ENCODE results near the gene DAPK3.

Gene DAPK3

GRCh38 chr19:3985643-3986259 is 14.9 kb upstream of the DAPK3 start (continued):
- TF ChIP-seq ZNF747 (tag by site-specific recombination; IDR thresholded peaks at IDR 0.05), result no peak
- TF ChIP-seq ZBTB44 (tag by site-specific recombination; IDR thresholded peaks at IDR 0.05), result no peak
- 0 out of 2 replicates have a peak, but pooled peaks have one; percentile 7 for TF ChIP-seq ZBTB21 (tag by site-specific recombination; IDR thresholded peaks at IDR 0.05)
- no peak for TF ChIP-seq ZSCAN30 (tag by site-specific recombination; IDR thresholded peaks at IDR 0.05)
- TF ChIP-seq ZNF830 (tag by site-specific recombination; IDR thresholded peaks at IDR 0.05; ENCODE audit: low read depth), result no peak
- no peak for TF ChIP-seq IKZF3 (tag by site-specific recombination; IDR thresholded peaks at IDR 0.05)
- no peak for TF ChIP-seq ZNF394 (tag by site-specific recombination; IDR thresholded peaks at IDR 0.05; ENCODE audit: borderline replicate concordance)

- peaks cover 11% of the 10 kb centered on the region; the same call in 1 of the 2 replicates for H3K4me1 ChIP-seq (ENCODE audit: control insufficient read depth, insufficient read depth, low read length)
- ChIA-PET CTCF (interaction anchor here (0.7 to 1.5 kb wide), 12 partner anchors 12 to 1750 kb away, joined by 3 to 10 read pairs (median 4); partner anchors contain the start of gene NMRK2), POLR2A (interaction anchor here (0.6 to 8.3 kb wide), 26 partner anchors 9 to 275 kb away, joined by 3 to 258 read pairs (median 4); partner anchors contain the start of genes DAPK3, MRPL54, PIAS4 and ZBTB7A)
- peaks cover 16 to 49% of the 10 kb centered on the region in 2 experiments for H3K36me3 ChIP-seq (ENCODE audit: control insufficient read depth in 2 of 2, insufficient read depth in 1 of 2, low read length in 2 of 2)
- H3K27ac ChIP-seq (ENCODE audit: extremely low read depth, low read depth, low read length), result peak within 1 kb of the TSS; percentile 100
- H3K4me3 ChIP-seq (ENCODE audit: low read depth, low read length), result peak within 1 kb of the TSS; percentile 99
- H3K9me3 ChIP-seq (ENCODE audit: control insufficient read depth, insufficient read depth, low read depth, low read length), result no peaks in the 10 kb centered on the region
- TF ChIP-seq ZNF76 (tag by site-specific recombination; IDR thresholded peaks at IDR 0.05; ENCODE audit: borderline replicate concordance, low read depth) (peak; percentile 64), ZNF121 (tag by site-specific recombination; IDR thresholded peaks at IDR 0.05) (peak; percentile 21; the same call in 1 of the 2 replicates), ZSCAN18 (tag by site-specific recombination; IDR thresholded peaks at IDR 0.05) (0 out of 2 replicates have a peak, but pooled peaks have one; percentile 87), ZBTB20 (tag by site-specific recombination; IDR thresholded peaks at IDR 0.05) (peak; percentile 35; the same call in 1 of the 2 replicates), ZNF677 (tag by site-specific recombination; IDR thresholded peaks at IDR 0.05) (no peak), GLI4 (tag by site-specific recombination; IDR thresholded peaks at IDR 0.05) (peak; percentile 87; the same call in 1 of the 2 replicates), ZBTB6 (tag by site-specific recombination; IDR thresholded peaks at IDR 0.05) (peak; percentile 85), ZNF157 (tag by site-specific recombination; IDR thresholded peaks at IDR 0.05) (no peak), ZFP3 (tag by site-specific recombination; IDR thresholded peaks at IDR 0.05; ENCODE audit: low read depth) (no peak), ZNF529 (tag by site-specific recombination; IDR thresholded peaks at IDR 0.05; ENCODE audit: insufficient replicate concordance) (no peak), ZXDB (tag by site-specific recombination; IDR thresholded peaks at IDR 0.05) (peak; percentile 80), ZSCAN4 (tag by site-specific recombination; IDR thresholded peaks at IDR 0.05) (0 out of 2 replicates have a peak, but pooled peaks have one; percentile 11), ZNF639 (tag by site-specific recombination; IDR thresholded peaks at IDR 0.05) (0 out of 2 replicates have a peak, but pooled peaks have one; percentile 42), ZBTB26 (tag by site-specific recombination; optimal IDR thresholded peaks at IDR 0.05) (peak; percentile 44), KLF16 (tag by site-specific recombination; IDR thresholded peaks at IDR 0.05) (peak; percentile 82), ZNF449 (tag by site-specific recombination; IDR thresholded peaks at IDR 0.05) (no peak; the same call in 1 of the 2 replicates), KLF1 (tag by site-specific recombination; IDR thresholded peaks at IDR 0.05) (peak; percentile 48; the same call in 1 of the 2 replicates)
Measured at GRCh38 chr19:3984908-3985642, 14.2 kb upstream of the DAPK3 start, which contains the start of gene EEF2. TSS of gene EEF2 (minus strand) at chr19:3985463. CDS start at chr19:3985380, 83 bp downstream.
